D721Med (cell line): ENCODE measurements around the gene PDLIM1.

Experiments used
- DNase-seq: peaks from one replicate; pipeline ENCODE4 v3.0.0; 2011; ENCODE audit warnings: low spot score; ENCODE audit not compliant: insufficient read length
- FAIRE-seq: peaks from 2 replicates; lab custom pipeline; 2011; peaks lifted over from hg19 to GRCh38; lab: Jason Lieb, UNC
- TF ChIP-seq, protein P1 (sequence below): IDR thresholded peaks from 2 replicates; pipeline ENCODE4 v1.5.1; 2012; ENCODE audit warnings: mild to moderate bottlenecking, control low read depth; ENCODE audit not compliant: insufficient read depth; ENCODE audit errors: missing control alignments

PDLIM1 gene

DNA sequence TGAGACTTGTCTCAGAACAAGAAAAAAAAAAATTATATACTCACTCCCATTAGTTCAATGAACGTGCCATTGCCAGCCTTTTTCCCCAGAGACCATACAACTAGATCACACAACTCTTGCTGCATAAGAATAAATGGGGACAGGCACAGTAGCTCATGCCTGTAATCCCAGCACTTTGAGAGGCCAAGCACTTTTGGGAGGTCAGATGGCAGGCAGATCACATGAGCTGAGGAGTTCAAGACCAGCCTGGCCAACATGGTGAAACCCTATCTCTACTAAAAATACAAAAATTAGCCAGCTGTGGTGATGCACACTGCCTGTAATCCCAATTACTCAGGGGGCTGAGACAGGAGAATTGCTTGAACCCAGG, 13.6 kb downstream of the PDLIM1 start:
- no peak for FAIRE-seq

DNA sequence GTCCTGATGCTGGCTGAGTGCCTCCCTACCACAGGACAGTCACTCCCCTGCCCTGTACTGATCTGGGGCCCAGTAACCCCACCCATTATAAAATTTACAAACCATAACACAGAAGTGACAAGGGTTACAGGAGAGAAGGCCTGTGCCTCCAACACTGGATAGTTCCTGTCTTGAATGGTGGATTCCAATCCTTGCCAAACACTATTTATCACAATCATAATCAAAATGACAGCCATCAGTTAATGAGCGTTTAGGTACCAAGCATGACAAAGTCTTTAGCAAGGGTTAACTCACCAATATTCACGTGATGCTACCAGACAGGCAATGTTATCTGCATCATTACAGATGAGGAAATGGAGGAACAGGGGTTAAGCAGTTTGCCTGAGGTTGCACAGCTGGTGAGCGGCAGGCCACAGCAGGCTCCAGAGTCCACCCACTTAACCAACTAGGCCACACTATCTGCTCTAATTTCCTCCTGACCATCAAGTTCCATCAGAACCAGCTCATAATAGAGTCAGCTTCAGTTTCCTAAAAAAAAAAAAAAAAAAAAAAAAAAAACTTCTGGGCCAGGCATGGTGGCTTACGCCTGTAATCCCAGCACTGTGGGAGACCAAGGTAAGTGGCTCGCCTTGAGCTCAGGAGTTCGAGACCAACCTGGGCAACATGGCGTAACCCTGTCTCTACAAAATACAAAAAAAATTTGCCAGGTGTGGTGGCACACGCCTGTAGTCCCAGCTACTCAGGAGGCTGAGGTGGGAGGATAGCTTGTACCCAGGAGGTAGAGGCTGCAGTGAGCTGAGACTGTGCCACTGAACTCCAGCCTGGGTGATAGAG, 14.2 kb downstream of the PDLIM1 start:
- no peak for FAIRE-seq
- no peak for DNase-seq
- TF ChIP-seq, protein P1, sequence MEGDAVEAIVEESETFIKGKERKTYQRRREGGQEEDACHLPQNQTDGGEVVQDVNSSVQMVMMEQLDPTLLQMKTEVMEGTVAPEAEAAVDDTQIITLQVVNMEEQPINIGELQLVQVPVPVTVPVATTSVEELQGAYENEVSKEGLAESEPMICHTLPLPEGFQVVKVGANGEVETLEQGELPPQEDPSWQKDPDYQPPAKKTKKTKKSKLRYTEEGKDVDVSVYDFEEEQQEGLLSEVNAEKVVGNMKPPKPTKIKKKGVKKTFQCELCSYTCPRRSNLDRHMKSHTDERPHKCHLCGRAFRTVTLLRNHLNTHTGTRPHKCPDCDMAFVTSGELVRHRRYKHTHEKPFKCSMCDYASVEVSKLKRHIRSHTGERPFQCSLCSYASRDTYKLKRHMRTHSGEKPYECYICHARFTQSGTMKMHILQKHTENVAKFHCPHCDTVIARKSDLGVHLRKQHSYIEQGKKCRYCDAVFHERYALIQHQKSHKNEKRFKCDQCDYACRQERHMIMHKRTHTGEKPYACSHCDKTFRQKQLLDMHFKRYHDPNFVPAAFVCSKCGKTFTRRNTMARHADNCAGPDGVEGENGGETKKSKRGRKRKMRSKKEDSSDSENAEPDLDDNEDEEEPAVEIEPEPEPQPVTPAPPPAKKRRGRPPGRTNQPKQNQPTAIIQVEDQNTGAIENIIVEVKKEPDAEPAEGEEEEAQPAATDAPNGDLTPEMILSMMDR: no peak

More for the DNA sequence above, 13.6 kb downstream of the PDLIM1 start:
- DNase-seq: no peak
- TF ChIP-seq, protein P1: no peak

DNA sequence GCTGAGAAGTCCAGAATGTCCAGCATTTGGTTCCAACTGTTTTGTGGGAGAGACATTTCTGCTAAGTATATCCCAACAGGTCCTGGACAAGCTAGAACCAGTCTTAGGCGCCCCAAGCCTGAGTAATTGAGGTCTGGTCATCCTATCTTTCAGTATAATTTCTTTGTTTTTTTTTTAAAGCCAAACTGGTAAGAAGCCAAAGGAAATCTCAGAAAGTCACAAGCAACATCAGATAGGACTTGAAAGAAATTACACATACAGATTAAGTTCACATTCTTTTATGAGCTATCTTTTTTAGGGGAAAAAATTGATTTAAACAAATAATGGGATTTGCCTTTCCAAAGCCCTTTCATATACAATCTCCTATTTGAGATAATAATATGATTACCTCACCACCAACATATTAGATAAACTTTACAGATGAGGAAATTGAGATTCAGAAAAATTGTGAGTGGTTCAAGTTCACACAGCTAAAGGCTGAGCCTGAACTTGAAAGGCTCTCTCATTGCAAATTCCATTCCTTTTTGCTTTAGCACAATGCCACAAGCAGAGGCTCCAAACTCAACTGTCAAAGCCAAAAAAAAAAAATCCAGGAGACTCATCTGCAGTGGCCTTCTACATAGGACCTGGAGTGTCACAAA, 15.0 kb downstream of the PDLIM1 start:
- FAIRE-seq (no peak), DNase-seq (no peak)
- TF ChIP-seq, protein P1: no peak

DNA sequence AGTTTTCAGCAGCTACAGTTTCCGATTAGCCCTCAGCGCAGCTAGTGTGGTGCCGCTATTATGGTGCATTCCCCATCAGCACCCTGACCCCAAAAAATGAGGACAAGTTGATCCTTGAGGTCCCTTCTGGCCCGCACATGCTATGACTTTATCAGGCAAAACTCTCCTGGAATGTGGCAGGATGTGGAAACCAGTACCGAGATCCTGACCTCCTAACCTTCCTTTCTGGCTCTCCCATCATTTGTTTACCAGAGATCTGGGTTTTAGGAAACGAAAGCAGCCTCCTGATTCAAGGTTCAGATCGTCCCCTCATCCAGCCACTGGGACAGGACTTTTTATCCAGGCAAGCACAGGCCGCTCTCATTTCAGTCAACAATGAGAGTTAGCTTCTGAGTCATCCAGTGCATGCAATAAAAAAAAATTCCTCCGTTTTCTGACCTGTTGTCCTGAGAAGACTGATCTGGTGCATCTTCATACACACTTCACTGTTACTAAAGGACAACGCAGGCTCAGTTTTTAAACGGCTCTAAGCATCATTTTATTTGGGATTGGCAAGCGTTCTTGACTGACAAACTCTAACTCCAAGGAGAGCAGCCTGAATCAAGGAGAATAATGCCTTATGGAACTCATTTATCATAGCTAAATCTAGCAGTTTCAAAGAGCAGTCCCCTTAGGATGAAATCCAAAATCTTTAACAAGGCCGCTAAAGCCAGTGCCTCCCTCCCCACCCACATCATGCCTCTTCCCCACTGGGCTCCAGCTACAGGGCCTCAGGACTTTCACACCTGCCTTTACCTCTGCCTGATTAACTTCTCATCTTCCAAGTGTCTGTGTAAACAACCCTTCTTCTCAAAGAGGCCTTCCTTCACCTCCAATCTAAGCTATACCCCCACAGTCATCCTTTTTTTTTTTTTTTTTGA, 17.1 kb downstream of the PDLIM1 start:
- FAIRE-seq: no peak
- TF ChIP-seq, protein P1: no peak
- no peak for DNase-seq

DNA sequence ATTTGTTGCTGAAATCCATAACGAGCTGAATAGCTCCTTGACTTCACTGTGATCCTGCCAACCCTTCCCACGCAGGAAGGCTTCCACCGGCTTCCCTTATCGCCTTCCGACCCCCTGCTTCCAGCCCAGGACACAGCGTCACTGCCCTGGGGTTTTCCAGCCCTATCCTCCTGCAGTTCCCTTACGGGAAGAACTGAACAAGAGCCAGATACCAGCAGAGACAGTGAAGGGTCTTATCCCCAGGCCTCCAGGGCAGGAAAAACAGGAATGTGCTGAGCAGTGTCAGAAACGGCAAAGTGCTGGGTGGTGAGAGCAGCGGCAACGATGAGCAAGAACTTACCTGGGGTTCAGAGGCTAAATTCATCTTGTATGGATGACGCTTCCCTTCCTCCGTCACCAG, 22.4 kb downstream of the PDLIM1 start:
- TF ChIP-seq, protein P1: no peak
- no peak for DNase-seq
- no peak for FAIRE-seq

DNA sequence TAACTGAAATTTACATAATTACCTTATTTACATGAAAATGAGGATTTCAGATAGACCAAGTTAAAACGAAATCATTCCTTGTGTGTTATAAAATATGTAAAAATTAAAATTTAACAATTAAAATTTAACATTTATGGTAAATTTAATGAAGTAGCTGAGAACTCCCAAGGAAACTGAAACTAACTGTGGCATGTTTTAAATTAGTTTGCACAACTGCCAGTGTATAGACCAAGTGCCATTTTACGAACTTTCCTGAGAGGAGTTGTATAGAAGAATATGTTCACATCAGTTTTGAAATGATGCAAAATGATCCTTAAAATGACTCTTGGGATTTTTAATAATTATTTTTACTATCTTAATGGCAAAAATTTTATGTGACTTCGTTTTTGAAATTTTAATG, 23.6 kb downstream of the PDLIM1 start:
- TF ChIP-seq, protein P1: no peak
- no peak for FAIRE-seq
- DNase-seq: no peak
